Panc1 (cell line): ENCODE data around the gene ASCC3. TPM values are rescaled to one million over a fixed set of nuclear protein-coding genes. Genes with fewer than 3 reads are reported as not detected.

Experiments
- ATAC-seq: fragments of 200-7000 bp; cut with Tn5 transposase; 2 replicates; pipeline ENCODE4 v1.9.1; 2020; ENCODE audit warnings: mild to moderate bottlenecking, moderate library complexity
- BruUV-seq: library from RNA; stranded (reverse); fragments of 400-500 nt; replicated peaks from 2 replicates; lab custom pipeline; 2021; lab: Mats Ljungman, UMichigan
- CTCF ChIA-PET: fragments of 300-600 bp; sonication (Branson Sonifier 250); formaldehyde crosslinking; loops from one replicate; lab custom pipeline; 2022; ENCODE audit warnings: antibody characterized with exemption; lab: Charles Lee
- POLR2A ChIA-PET: fragments of 300-600 bp; sonication (Branson Sonifier 250); formaldehyde crosslinking; loops from one replicate; lab custom pipeline; 2022; ENCODE audit warnings: antibody characterized with exemption; lab: Charles Lee
- DNase-seq: peaks from one replicate; pipeline ENCODE4 v3.0.0-alpha.2; 2010; ENCODE audit warnings: low read depth, low spot score
- H3K27ac ChIP-seq: 2 replicates; pipeline ENCODE4 v1.5.1; 2011; ENCODE audit warnings: mild to moderate bottlenecking, low read length, inconsistent platforms
- H3K27me3 ChIP-seq: fragments of 200-500 bp; sonication (Bioruptor generic); 2 replicates; pipeline ENCODE4 v1.6.0; 2014; ENCODE audit warnings: low read length, inconsistent platforms; ENCODE audit not compliant: control insufficient read depth, insufficient read depth
- H3K36me3 ChIP-seq: fragments of 200-500 bp; sonication (Bioruptor generic); 2 replicates; pipeline ENCODE4 v1.5.1; 2014; ENCODE audit warnings: inconsistent platforms, mild to moderate bottlenecking, low read length, moderate library complexity; ENCODE audit not compliant: control insufficient read depth, insufficient read depth
- H3K4me1 ChIP-seq: 2 replicates; pipeline ENCODE4 v1.5.1; 2011; ENCODE audit warnings: inconsistent platforms, mild to moderate bottlenecking, low read length, moderate library complexity; ENCODE audit not compliant: control insufficient read depth, insufficient read depth
- H3K4me3 ChIP-seq, 2 experiments: 2 replicates each; pipeline ENCODE4 v1.5.1; 2011 to 2012; ENCODE audit warnings: low read depth in 2 of 2, low read length in 2 of 2, mild to moderate bottlenecking in 2 of 2, inconsistent platforms in 1 of 2, moderate library complexity in 1 of 2
- H3K9me3 ChIP-seq: fragments of 200-500 bp; sonication (Bioruptor generic); 2 replicates; pipeline ENCODE4 v1.5.1; 2014; ENCODE audit warnings: low read depth, mild to moderate bottlenecking, inconsistent platforms, low read length, moderate library complexity; ENCODE audit not compliant: control insufficient read depth, insufficient read depth
- POLR2AphosphoS5 ChIP-seq: IDR thresholded peaks from 2 replicates; pipeline ENCODE4 v1.6.1; 2012; ENCODE audit warnings: mild to moderate bottlenecking, low read depth, low read length, moderate library complexity
- SIN3A ChIP-seq: IDR thresholded peaks from 2 replicates; pipeline ENCODE4 v1.6.1; 2012; ENCODE audit warnings: low read depth, mild to moderate bottlenecking, low read length, moderate library complexity, borderline replicate concordance; ENCODE audit not compliant: insufficient read depth
- TCF7L2 ChIP-seq: IDR thresholded peaks from 2 replicates; pipeline ENCODE4 v1.6.1; 2011; ENCODE audit warnings: mild to moderate bottlenecking, low read depth, low read length, inconsistent platforms
- in situ Hi-C: cut with HindIII; loops from 2 replicates; pipeline ENCODE4 v1.10.0; 2016; ENCODE audit warnings: low sequenced_read_pairs, low pct_unique_long_range_greater_than_20kb
- intact Hi-C: fragments of 100-400 bp; cut with micrococcal nuclease; formaldehyde crosslinking; loops from one replicate; pipeline ENCODE4 v1.10.0; 2022; ENCODE audit not compliant: unreplicated experiment
- total RNA-seq: library from RNA; stranded (reverse); gene quantifications from one replicate; pipeline ENCODE4 v1.2.1, GENCODE V29; 2021; ENCODE audit not compliant: unreplicated experiment
- TF ChIP-seq, protein P1 (sequence below), 2 experiments: IDR thresholded peaks; 2 replicates each; pipeline ENCODE4 v1.6.1; 2011 to 2012; ENCODE audit warnings: low read depth in 2 of 2, control low read depth in 1 of 2, low read length in 1 of 2, mild to moderate bottlenecking in 1 of 2, moderate library complexity in 1 of 2; ENCODE audit not compliant: insufficient read depth in 1 of 2
- TF ChIP-seq, protein P2 (sequence below): fragments of 450-650 bp; IDR thresholded peaks from 2 replicates; pipeline ENCODE4 v1.5.1; 2017; ENCODE audit warnings: mild to moderate bottlenecking

The ASCC3 gene
- total RNA-seq, 1 experiment from 2014 or later = 46.9 TPM

DNA sequence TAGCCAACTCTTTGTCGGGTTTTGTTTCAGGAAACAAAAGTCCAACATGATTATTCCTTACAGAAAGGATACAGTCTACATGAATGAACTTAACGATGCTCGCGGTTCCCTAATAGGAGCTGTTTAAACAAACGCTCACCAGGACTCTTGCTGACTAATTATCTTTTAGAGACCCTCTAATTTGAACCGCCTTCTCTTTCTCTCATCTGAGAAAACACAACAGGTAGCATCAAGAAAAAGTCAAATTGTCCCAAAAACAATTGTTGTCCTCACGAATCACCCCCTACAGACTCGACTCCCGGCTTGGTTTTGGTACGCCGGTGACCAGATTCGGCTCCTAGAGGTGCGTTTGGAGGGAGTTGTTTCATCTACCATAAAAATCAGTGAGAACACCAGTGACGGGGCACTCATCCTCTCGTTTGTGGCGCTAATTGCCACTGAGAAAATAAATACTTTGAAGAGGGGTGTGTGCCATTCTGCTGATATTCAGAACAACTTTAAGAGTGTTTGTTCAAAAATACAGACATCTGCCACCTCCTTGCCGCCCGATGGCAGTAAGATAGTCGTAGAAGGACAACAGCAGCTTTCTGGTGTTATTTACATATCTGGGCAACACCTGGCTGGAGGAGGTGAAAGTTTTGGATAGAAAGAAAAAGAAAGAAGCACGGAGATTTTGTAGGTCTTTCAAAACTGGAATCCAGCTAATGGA, 415.3 kb downstream of the ASCC3 start:
- POLR2A ChIA-PET = no interaction called here
- no TSS peak for BruUV-seq
- peaks cover 7% of the 10 kb centered on the region; the same call in 1 of the 2 replicates for H3K27me3 ChIP-seq
- TF ChIP-seq SIN3A (no peak), POLR2AphosphoS5 (no peak), TCF7L2 (no peak)
- TF ChIP-seq, protein P1, sequence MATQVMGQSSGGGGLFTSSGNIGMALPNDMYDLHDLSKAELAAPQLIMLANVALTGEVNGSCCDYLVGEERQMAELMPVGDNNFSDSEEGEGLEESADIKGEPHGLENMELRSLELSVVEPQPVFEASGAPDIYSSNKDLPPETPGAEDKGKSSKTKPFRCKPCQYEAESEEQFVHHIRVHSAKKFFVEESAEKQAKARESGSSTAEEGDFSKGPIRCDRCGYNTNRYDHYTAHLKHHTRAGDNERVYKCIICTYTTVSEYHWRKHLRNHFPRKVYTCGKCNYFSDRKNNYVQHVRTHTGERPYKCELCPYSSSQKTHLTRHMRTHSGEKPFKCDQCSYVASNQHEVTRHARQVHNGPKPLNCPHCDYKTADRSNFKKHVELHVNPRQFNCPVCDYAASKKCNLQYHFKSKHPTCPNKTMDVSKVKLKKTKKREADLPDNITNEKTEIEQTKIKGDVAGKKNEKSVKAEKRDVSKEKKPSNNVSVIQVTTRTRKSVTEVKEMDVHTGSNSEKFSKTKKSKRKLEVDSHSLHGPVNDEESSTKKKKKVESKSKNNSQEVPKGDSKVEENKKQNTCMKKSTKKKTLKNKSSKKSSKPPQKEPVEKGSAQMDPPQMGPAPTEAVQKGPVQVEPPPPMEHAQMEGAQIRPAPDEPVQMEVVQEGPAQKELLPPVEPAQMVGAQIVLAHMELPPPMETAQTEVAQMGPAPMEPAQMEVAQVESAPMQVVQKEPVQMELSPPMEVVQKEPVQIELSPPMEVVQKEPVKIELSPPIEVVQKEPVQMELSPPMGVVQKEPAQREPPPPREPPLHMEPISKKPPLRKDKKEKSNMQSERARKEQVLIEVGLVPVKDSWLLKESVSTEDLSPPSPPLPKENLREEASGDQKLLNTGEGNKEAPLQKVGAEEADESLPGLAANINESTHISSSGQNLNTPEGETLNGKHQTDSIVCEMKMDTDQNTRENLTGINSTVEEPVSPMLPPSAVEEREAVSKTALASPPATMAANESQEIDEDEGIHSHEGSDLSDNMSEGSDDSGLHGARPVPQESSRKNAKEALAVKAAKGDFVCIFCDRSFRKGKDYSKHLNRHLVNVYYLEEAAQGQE (IDR thresholded peaks at IDR 0.05; ENCODE audit: insufficient read depth in 1 of 2, low read depth in 2 of 2, low read length in 1 of 2) = no peak
- TF ChIP-seq, protein P2, sequence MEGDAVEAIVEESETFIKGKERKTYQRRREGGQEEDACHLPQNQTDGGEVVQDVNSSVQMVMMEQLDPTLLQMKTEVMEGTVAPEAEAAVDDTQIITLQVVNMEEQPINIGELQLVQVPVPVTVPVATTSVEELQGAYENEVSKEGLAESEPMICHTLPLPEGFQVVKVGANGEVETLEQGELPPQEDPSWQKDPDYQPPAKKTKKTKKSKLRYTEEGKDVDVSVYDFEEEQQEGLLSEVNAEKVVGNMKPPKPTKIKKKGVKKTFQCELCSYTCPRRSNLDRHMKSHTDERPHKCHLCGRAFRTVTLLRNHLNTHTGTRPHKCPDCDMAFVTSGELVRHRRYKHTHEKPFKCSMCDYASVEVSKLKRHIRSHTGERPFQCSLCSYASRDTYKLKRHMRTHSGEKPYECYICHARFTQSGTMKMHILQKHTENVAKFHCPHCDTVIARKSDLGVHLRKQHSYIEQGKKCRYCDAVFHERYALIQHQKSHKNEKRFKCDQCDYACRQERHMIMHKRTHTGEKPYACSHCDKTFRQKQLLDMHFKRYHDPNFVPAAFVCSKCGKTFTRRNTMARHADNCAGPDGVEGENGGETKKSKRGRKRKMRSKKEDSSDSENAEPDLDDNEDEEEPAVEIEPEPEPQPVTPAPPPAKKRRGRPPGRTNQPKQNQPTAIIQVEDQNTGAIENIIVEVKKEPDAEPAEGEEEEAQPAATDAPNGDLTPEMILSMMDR = no peak
- DNase-seq = no peak
- CTCF ChIA-PET = no interaction called here
- H3K9me3 ChIP-seq = no peaks in the 10 kb centered on the region
- intact Hi-C loops (no loop called here), in situ Hi-C loops (no loop called here)
- H3K36me3 ChIP-seq = no peaks in the 10 kb centered on the region
- H3K4me1 ChIP-seq = peaks cover 6% of the 10 kb centered on the region
- ATAC-seq = no peak
- no peak overlapping the region for H3K4me3 ChIP-seq
- no peak overlapping the region for H3K27ac ChIP-seq

DNA sequence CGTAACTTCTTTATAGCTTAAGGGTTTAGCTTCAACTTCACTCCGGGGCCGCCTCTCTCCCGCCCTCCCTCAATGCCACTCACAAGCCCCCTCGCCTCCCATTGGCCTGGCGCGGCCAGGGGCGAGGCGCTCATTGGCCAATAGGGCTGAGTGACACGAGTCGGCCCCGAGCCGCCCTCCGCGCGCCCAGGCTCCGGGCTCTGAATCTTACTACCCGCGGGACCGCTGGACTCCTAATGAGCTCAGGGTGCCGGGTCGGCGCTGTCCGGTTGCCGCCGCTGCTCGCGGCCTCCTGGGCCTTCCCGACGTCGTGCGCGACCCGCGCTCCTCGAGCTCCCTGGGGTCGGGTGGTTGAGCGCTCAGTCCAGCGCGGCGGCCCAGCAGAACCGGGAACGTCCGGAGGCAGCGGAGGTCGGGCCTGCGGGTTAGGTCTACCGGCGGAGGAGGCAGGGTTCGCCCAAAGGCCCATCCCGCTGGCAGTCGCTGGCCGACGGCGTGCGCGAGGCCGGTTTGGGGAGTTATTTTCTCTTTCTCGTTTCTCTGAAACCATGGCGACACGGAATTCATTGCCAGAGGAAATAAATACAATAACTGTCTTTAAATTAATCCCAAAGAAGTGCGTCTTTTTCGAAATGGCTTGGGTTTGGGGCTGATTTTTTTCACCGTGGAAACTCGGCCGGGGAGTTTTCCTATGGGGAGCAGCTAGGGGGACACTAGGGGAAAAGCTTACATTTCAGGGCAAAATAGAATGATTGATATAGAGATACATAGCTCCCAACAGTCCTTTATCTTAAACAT, 416.0 kb downstream of the ASCC3 start, which contains the start of gene SIM1:
Gene SIM1, minus strand, starts transcription at position 19 of the 798 bp plus-strand sequence. CDS start 1,453 bp downstream, outside the sequence.
- H3K27ac ChIP-seq = no peak within 1 kb of the TSS
- H3K4me1 ChIP-seq = peaks cover 6% of the 10 kb centered on the region
- H3K36me3 ChIP-seq = no peaks in the 10 kb centered on the region
- H3K4me3 ChIP-seq = no peak within 1 kb of the TSS
- DNase-seq = no peak
- no peaks in the 10 kb centered on the region for H3K9me3 ChIP-seq
- CTCF ChIA-PET = no interaction called here
- BruUV-seq = no TSS peak
- TF ChIP-seq SIN3A (no peak), POLR2AphosphoS5 (no peak), TCF7L2 (no peak)
- TF ChIP-seq, protein P1 (IDR thresholded peaks at IDR 0.05; ENCODE audit: insufficient read depth in 1 of 2, low read depth in 2 of 2, low read length in 1 of 2) = no peak
- TF ChIP-seq, protein P2 = no peak
- peaks cover 7% of the 10 kb centered on the region; the same call in 1 of the 2 replicates for H3K27me3 ChIP-seq
- POLR2A ChIA-PET = no interaction called here
- no peak for ATAC-seq
- in situ Hi-C loops = no loop called here
- intact Hi-C loops = no loop called here
